Cerebellar nuclear complex (tissue), 1 donor: Measurements from ENCODE around the gene PTPRF.

Experiments
- DNase-seq, 2 experiments: peaks; one replicate each; lab custom pipeline; 2025; lab: John Stamatoyannopoulos, UW

Gene PTPRF

GRCh38 chr1:43664369-43664768, 133.7 kb downstream of the PTPRF start:
- no peak for DNase-seq

GRCh38 chr1:43666608-43667007, 135.9 kb downstream of the PTPRF start:
- DNase-seq = no peak

- DNase-seq = no peak
Measured at GRCh38 chr1:43668956-43669355, 138.3 kb downstream of the PTPRF start.

- no peak for DNase-seq
Measured at GRCh38 chr1:43669878-43670277, 139.2 kb downstream of the PTPRF start.

- DNase-seq = no peak
Measured at GRCh38 chr1:43671193-43671592, 140.5 kb downstream of the PTPRF start.

- DNase-seq = no peak
Measured at GRCh38 chr1:43671626-43672330, 141.1 kb downstream of the PTPRF start.

- no peak for DNase-seq
Measured at GRCh38 chr1:43673261-43673660, 142.6 kb downstream of the PTPRF start.
